GM18498 (cell line): ENCODE results near the gene KLF7.

ENCODE experiments used
- ATAC-seq: cut with Tn5 transposase; IDR thresholded peaks from one replicate; pipeline ENCODE4 v1.9.1; 2021; ENCODE audit warnings: mild to moderate bottlenecking, moderate library complexity; ENCODE audit not compliant: unreplicated experiment

KLF7 gene

GRCh38 chr2:207167099-207167923 is 1.6 kb upstream of the KLF7 start:
- ATAC-seq, result peak; percentile 0

GRCh38 chr2:207166349-207167098 is 776 bp upstream of the KLF7 start:
- peak; percentile 62 for ATAC-seq

DNA sequence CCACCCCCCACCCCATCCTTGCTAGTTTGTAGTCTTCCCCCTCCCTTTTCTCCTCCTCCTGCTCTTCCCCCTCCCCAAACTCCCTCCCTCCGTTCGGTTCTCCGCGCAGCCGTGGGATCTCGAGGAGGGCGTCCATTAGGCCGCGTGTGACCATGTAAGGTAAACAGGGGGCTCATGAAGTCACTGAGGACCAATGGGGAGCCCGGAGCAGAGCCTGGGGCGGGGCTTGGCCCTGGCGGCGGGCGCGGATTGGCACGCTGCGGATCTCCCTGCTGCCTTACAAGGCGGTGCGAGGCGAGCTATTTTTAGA is 246 bp upstream of the KLF7 start:
- peak; percentile 97 for ATAC-seq

- ATAC-seq, result no peak
Measured at GRCh38 chr2:207164006-207164831, 1.5 kb downstream of the KLF7 start.

- no peak for ATAC-seq
Measured at GRCh38 chr2:207163756-207164005, 2.1 kb downstream of the KLF7 start.

DNA sequence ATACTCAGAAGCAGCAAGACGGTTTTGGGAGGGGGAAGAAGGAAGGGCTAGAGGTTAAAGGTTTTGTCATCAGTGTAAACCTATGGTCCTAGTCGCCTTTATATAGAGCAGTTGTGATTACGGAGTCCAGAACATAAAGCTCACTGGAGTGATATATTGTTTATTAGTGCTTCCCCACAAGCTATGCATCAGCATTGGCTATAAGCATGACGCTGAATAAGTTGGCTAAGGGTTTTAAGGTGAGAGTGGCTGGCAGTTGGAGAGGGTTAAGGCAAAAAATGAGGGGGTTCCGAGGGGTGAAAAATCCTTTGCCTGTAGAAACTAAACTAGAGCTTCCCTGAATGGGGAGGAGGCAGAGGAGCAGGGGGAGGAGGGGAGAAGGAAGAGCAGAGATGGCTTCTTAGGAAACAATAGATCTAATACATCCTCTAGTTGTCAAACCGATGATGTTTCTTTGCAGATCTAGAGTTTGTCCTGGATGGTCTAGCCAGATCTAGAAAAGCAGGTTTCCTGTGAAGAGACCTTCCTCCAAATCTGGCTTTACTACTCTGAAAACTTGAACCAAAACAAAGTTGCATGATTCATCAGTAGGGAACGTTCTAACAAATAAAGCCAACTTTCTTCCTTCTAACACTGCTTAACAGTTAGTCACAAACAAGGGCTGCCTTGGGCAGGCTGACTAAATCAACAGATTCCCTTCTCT is 2.5 kb downstream of the KLF7 start:
- no peak for ATAC-seq

GRCh38 chr2:207162316-207162715 is 3.4 kb downstream of the KLF7 start:
- ATAC-seq, result no peak

- ATAC-seq, result no peak
Measured at GRCh38 chr2:207161247-207162123, 4.3 kb downstream of the KLF7 start.

GRCh38 chr2:207160115-207160514 is 5.6 kb downstream of the KLF7 start:
- no peak for ATAC-seq

- no peak for ATAC-seq
Measured at GRCh38 chr2:207159002-207159401, 6.7 kb downstream of the KLF7 start.

GRCh38 chr2:207157731-207158130 is 8.0 kb downstream of the KLF7 start:
- no peak for ATAC-seq

DNA sequence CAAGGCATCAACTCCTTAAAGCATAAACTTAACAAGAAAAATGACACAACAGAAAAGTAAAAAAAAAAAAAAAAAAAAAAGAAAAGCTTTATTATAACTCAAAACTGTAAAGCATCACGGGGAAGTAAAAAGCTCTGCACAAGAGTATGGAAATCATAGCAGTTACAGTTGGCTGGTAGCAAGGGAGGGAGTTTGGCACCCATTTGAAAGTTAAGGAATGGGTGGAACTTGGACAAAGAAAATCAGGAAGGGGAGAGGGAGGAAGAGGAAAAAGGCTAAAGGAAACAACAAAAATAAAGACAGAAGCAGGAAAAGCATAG is 8.6 kb downstream of the KLF7 start:
- ATAC-seq, result no peak

GRCh38 chr2:207156451-207157161 is 9.1 kb downstream of the KLF7 start:
- ATAC-seq, result peak; percentile 54

DNA sequence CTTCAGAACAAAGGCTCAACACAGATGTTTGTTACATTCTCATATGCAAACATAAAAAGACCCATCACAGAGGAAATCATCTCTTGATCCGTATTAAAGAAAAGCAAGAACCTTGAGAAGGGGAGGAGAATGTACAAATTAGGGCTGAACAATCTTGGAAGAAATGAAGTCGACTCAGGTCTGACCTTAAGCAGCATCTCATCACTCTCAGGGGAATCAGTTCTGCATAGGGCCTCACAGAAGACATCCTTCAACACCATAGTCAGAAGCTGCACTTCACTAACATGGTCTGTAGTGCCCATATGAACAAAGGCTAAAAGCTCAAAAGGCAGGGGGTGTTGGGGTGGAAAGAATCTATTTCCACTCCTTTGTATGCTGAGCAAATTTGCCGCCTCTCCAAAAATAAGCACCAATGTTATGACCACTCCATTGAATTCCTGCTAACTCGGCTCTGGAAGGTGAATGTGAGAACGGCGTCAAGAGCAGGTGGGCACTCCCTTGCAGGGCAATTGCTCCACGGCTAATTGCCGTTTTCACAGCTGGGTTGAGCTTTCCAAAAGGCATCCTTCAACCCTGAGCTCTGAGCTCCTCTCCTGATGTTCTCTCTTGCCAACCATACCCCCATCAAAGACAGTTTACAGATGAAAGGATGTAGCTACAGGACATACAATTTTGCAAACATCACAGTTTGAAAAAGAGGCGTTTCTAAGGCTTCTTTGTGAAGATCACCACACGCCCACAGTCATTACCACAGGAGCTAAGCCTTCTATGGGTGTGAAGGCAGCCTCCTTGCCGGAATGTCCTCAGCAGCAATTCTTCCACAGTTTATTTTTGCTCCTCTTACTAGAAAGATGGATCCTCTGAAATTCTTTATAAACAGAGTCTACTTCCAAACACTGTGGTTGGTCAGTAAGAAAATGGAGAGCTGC is 10.0 kb downstream of the KLF7 start:
- no peak for ATAC-seq

DNA sequence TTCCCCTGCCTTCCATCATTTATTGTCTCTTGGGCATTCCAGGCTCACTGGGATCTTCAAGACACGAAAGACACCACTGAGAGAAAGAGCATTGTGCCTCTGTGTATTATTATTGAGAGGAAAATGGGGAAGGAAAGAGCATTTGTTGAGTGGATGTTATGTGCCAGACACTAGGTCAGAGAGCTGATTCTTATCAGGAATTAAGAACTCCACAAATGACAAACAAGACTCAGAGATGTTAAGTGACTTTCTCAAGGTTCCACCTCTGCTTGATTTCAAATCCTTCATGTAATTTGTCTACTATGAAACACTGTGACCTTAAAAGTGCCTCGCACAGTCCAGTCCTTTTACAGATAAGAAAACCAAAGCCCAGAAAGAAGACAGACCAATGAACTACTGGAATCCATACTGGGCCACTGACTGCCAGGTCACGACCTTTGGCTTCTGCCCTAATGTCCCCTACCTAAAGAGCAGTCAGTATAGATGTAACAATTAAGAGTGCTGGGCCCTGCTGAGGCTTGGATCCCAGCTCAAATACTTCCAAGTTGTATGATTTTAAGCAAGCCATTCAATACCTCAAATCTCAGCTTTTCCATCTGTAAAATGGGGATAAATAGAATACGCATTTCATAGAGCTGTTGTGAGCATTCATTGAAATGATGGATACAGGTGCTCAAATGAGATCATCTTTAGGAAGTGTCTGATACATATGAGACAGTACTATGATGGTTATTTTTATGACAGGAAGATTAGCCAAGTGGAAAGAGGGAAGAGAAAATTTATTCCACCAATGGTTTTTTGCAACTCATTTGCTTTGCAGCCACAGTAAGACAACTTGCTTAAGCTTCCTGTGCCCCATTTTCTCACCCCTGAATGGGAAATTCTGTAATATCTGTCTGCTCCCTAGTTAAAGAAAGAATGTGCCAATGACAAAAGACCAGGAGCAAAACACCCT is 10.9 kb downstream of the KLF7 start:
- ATAC-seq, result no peak

DNA sequence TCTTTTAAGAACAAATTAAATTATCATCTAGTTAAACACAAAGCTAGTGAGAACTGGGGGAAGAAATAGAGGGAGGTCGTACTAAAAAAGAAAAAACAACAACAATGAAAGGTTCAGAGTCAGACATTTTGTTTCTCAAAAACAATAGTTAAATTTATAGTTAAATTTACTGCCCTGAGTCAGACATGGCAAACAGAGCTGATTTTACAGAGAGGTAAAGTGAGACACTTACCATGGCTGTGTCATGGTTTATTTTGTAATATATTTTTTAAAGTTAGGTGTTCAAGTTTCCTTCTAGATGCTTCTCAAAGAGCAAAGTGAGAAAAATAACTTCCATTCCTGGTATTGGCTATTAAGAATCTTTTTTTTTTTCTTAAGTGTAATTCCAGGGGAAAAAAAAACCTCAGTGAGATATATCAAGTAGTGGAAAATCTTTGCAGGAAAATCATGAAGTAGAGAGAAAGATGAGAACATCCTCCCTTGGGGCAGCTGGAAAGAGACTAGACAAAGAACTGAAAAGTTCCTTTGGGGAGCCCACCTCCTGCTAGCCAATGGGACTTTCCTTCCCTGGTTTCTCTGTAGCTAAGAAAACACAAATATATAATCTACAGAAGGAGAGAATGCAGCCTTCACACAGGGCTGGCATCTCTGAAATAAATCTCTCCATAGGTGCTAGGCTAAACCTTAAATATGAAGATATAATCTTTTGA is 12.3 kb downstream of the KLF7 start:
- no peak for ATAC-seq

- ATAC-seq, result no peak
Measured at GRCh38 chr2:207151048-207151447, 14.7 kb downstream of the KLF7 start.
